K562 (cell line): ENCODE measurements around the gene KCNC3. TPM values are rescaled to one million over a fixed set of nuclear protein-coding genes. Genes with fewer than 3 reads are reported as not detected.

ENCODE experiments used
- ATAC-seq: fragments of 200-7000 bp; cut with Tn5 transposase; 3 replicates; pipeline ENCODE4 v1.9.1; 2020; ENCODE audit warnings: moderate library complexity
- BruUV-seq: library from RNA; stranded (reverse); fragments of 400-500 nt; replicated peaks from 2 replicates; lab custom pipeline; 2021; lab: Mats Ljungman, UMichigan
- CTCF ChIA-PET: fragments of 300-600 bp; formaldehyde crosslinking; extraction: SDS; loops from one replicate; lab custom pipeline; 2021; ENCODE audit warnings: low intra/inter-chr PET ratio; lab: Yijun Ruan, JAX
- POLR2A ChIA-PET: fragments of 300-600, 350-650 bp; sonication (Branson Sonifier 250); formaldehyde crosslinking; extraction: SDS; loops from one replicate; lab custom pipeline; 2021; ENCODE audit warnings: antibody characterized with exemption, inconsistent platforms; lab: Yijun Ruan, JAX
- DNase-seq, 4 experiments: peaks; one replicate each; pipeline versions ENCODE4 v3.0.0 to v3.0.0-alpha.2; 2011 to 2018; ENCODE audit warnings: low spot score in 3 of 4, mixed read lengths in 3 of 4; ENCODE audit errors: extremely low read depth in 1 of 4
- FAIRE-seq: peaks from 2 replicates; lab custom pipeline; 2011; peaks lifted over from hg19 to GRCh38; lab: Jason Lieb, UNC
- H2AFZ ChIP-seq: 2 replicates; pipeline ENCODE4 v1.6.0; 2011; ENCODE audit warnings: low read depth, low read length, control low read depth, inconsistent platforms
- H3K27ac ChIP-seq: fragments of 200-600 bp; 3 replicates; pipeline ENCODE4 v1.8.0; 2011; ENCODE audit warnings: low read depth, mild to moderate bottlenecking, control low read depth, inconsistent platforms, low read length, moderate library complexity, mixed read lengths; ENCODE audit errors: extremely low read depth
- H3K27me3 ChIP-seq, 2 experiments: fragments of 300-600 bp in 1 of 2; 2 replicates in 1 of 2; 3 replicates in 1 of 2; pipeline versions ENCODE4 v1.6.0 to v1.8.0; 2011; ENCODE audit warnings: inconsistent platforms in 2 of 2, low read length in 2 of 2, mild to moderate bottlenecking in 1 of 2, mixed read lengths in 1 of 2, moderate library complexity in 1 of 2; ENCODE audit not compliant: control insufficient read depth in 2 of 2, insufficient read depth in 2 of 2
- H3K36me3 ChIP-seq: fragments of 300-600 bp; 3 replicates; pipeline ENCODE4 v1.8.0; 2011; ENCODE audit warnings: mild to moderate bottlenecking, low read length, inconsistent platforms; ENCODE audit not compliant: control insufficient read depth, insufficient read depth
- H3K4me1 ChIP-seq, 2 experiments: fragments of 200-600 bp in 1 of 2; replicated peaks in 1 of 2; 2 replicates in 1 of 2; 3 replicates in 1 of 2; pipeline versions ENCODE4 v1.5.1 to v1.8.0; 2011; ENCODE audit warnings: inconsistent platforms in 2 of 2, low read length in 2 of 2, mild to moderate bottlenecking in 1 of 2, mixed read lengths in 1 of 2, moderate library complexity in 1 of 2; ENCODE audit not compliant: control insufficient read depth in 2 of 2, insufficient read depth in 2 of 2
- H3K4me2 ChIP-seq: 2 replicates; pipeline ENCODE4 v1.6.1; 2011; ENCODE audit warnings: low read length, control low read depth, inconsistent platforms, mixed read lengths; ENCODE audit not compliant: insufficient read depth
- H3K4me3 ChIP-seq: fragments of 200-600 bp; sonication (generic), shearing (Covaris generic); 2 replicates; pipeline ENCODE4 v1.5.1; 2016; ENCODE audit warnings: control low read depth, inconsistent platforms
- H3K79me2 ChIP-seq: fragments of 200-600 bp; 3 replicates; pipeline ENCODE4 v1.8.0; 2011; ENCODE audit warnings: low read length, inconsistent platforms; ENCODE audit not compliant: control insufficient read depth, insufficient read depth
- H3K9ac ChIP-seq, 2 experiments: 2 replicates each; pipeline versions ENCODE4 v1.6.0 to v1.6.1; 2011; ENCODE audit warnings: low read depth in 2 of 2, low read length in 2 of 2, control low read depth in 1 of 2, inconsistent platforms in 1 of 2, mild to moderate bottlenecking in 1 of 2, mixed read lengths in 1 of 2; ENCODE audit not compliant: insufficient read depth in 1 of 2
- H3K9me1 ChIP-seq: one replicate; pipeline ENCODE4 v1.6.0; 2011; ENCODE audit warnings: inconsistent platforms, mild to moderate bottlenecking, low read length, moderate library complexity; ENCODE audit not compliant: control insufficient read depth, insufficient read depth
- H3K9me3 ChIP-seq: replicated peaks from 2 replicates; pipeline ENCODE4 v1.5.1; 2011; ENCODE audit warnings: low read depth, low read length, inconsistent platforms; ENCODE audit not compliant: control insufficient read depth, insufficient read depth
- H4K20me1 ChIP-seq: replicated peaks from 2 replicates; pipeline ENCODE4 v1.6.1; 2011; ENCODE audit warnings: low read length, inconsistent platforms, mixed read lengths; ENCODE audit not compliant: control insufficient read depth, insufficient read depth
- BDP1 ChIP-seq: IDR thresholded peaks from 3 replicates; pipeline ENCODE4 v1.6.1; 2011; ENCODE audit not compliant: insufficient read length, insufficient read depth
- CXXC5 ChIP-seq: fragments of 250-450 bp; sonication (Bioruptor Pico); IDR thresholded peaks from 2 replicates; pipeline ENCODE4 v1.8.0; 2022; ENCODE audit warnings: inconsistent platforms, mild to moderate bottlenecking, moderate library complexity
- FOXK1 ChIP-seq: sonication (generic); formaldehyde crosslinking; IDR thresholded peaks from 2 replicates; pipeline ENCODE4 v1.8.0; 2022; ENCODE audit warnings: missing genetic modification reagents, mild to moderate bottlenecking, borderline replicate concordance
- FOXM1 ChIP-seq, 2 experiments: fragments of 450-650 bp in 1 of 2; sonication (generic) in 1 of 2; formaldehyde crosslinking in 1 of 2; IDR thresholded peaks; 2 replicates each; pipeline versions ENCODE4 v1.6.1 to v1.9.0; 2017 to 2022; ENCODE audit warnings: low read depth in 2 of 2, mild to moderate bottlenecking in 2 of 2, missing genetic modification reagents in 1 of 2, moderate library complexity in 1 of 2
- GABPB1 ChIP-seq: sonication (generic); formaldehyde crosslinking; IDR thresholded peaks from 2 replicates; pipeline ENCODE4 v1.8.0; 2022; ENCODE audit warnings: mild to moderate bottlenecking, missing genetic modification reagents
- HDAC1 ChIP-seq, 2 experiments: fragments of 450-650 bp; IDR thresholded peaks; 2 replicates each; pipeline ENCODE4 v1.6.1; 2016 to 2017; ENCODE audit warnings: inconsistent platforms in 1 of 2, mild to moderate bottlenecking in 1 of 2, moderate library complexity in 1 of 2
- MAZ ChIP-seq, 2 experiments: fragments of 450-650 bp in 1 of 2; sonication (generic) in 1 of 2; formaldehyde crosslinking; IDR thresholded peaks in 1 of 2; conservative IDR thresholded peaks in 1 of 2; 2 replicates each; pipeline versions ENCODE4 v1.4.0 to v1.5.0; 2020; ENCODE audit warnings: mild to moderate bottlenecking in 1 of 2, missing genetic modification reagents in 1 of 2
- MYBL2 ChIP-seq, 2 experiments: fragments of 450-650 bp in 1 of 2; sonication (generic) in 1 of 2; formaldehyde crosslinking in 1 of 2; IDR thresholded peaks; 2 replicates each; pipeline versions ENCODE4 v1.6.1 to v1.8.1; 2017 to 2022; ENCODE audit warnings: borderline replicate concordance in 1 of 2, inconsistent platforms in 1 of 2, low read depth in 1 of 2, mild to moderate bottlenecking in 1 of 2, missing genetic modification reagents in 1 of 2, moderate library complexity in 1 of 2
- NELFE ChIP-seq: IDR thresholded peaks from 2 replicates; pipeline ENCODE4 v1.6.1; 2011; ENCODE audit warnings: mild to moderate bottlenecking; ENCODE audit not compliant: insufficient read depth, insufficient read length
- NR0B1 ChIP-seq: fragments of 450-650 bp; IDR thresholded peaks from one replicate; pipeline ENCODE4 v1.6.1; 2018; ENCODE audit warnings: mild to moderate bottlenecking, moderate library complexity; ENCODE audit not compliant: partially characterized antibody
- ZBTB7A ChIP-seq: IDR thresholded peaks from 2 replicates; pipeline ENCODE4 v1.6.1; 2011; ENCODE audit warnings: low read depth, mild to moderate bottlenecking, low read length, moderate library complexity, borderline replicate concordance; ENCODE audit not compliant: control insufficient read depth
- ZNF143 ChIP-seq: sonication (generic); formaldehyde crosslinking; IDR thresholded peaks from 2 replicates; pipeline ENCODE4 v1.9.0; 2022; ENCODE audit warnings: mild to moderate bottlenecking, missing genetic modification reagents
- ZNF280A ChIP-seq: fragments of 450-650 bp; IDR thresholded peaks from 2 replicates; pipeline ENCODE4 v1.6.1; 2018; ENCODE audit warnings: mild to moderate bottlenecking, low read depth; ENCODE audit not compliant: partially characterized antibody
- ZNF431 ChIP-seq: sonication (generic); formaldehyde crosslinking; IDR thresholded peaks from 2 replicates; pipeline ENCODE4 v1.8.0; 2022; ENCODE audit warnings: mild to moderate bottlenecking, missing genetic modification reagents
- WGBS: fragments of 100-300 bp; shearing (Covaris generic); methylation state at CpG from one replicate; pipeline ENCODE4 v1.1.6; 2016; ENCODE audit warnings: low coverage, mixed read lengths; ENCODE audit not compliant: insufficient coverage; ENCODE audit errors: missing lambda C conversion rate; 5-methylcytosine and 5-hydroxymethylcytosine counted together
- in situ Hi-C: fragments of 300-500 bp; cut with MboI; formaldehyde crosslinking; loops from 4 replicates; pipeline ENCODE4 v1.15.0; 2018; ENCODE audit warnings: inconsistent platforms, mixed read lengths
- intact Hi-C: fragments of 100-400 bp; cut with micrococcal nuclease; formaldehyde crosslinking; loops from 2 replicates; pipeline ENCODE4 v1.14.2; 2022
- polyA plus RNA-seq, 8 experiments: library from polyadenylated mRNA; depleted of rRNA in 4 of 8; stranded (reverse) in 5 of 8; unstranded in 3 of 8; fragments of >200 nt; fragmentation: Nextera tagmentation in 2 of 8; fragmentation: Illumina TruSeq in 1 of 8; extraction: Ambion mirVana in 2 of 8; extraction: Trizol in 1 of 8; gene quantifications; 2 replicates each; pipeline versions ENCODE4 v1.2.1 to v1.2.3, GENCODE V29; 2011 to 2014; ENCODE audit warnings: inconsistent platforms in 1 of 8, missing spikeins in 1 of 8
- total RNA-seq, 7 experiments: library from RNA; depleted of rRNA in 6 of 7; stranded (reverse); fragments of >200 nt in 6 of 7; fragmentation: Illumina TruSeq in 2 of 7; extraction: Trizol in 2 of 7; gene quantifications; 2 replicates each; pipeline versions ENCODE4 v1.2.1 to v1.2.3, GENCODE V29; 2011 to 2021; ENCODE audit warnings: low replicate concordance in 1 of 7

The KCNC3 gene
- total and polyA plus RNA-seq, 9 of the 15 experiments (the other 6 are each of a cell fraction or from before 2014, with no cell fraction given), result 0.03 to 26.2 (median 2.0) TPM

GRCh38 chr19:50285833-50286232, 43.3 kb downstream of the KCNC3 start (continued):
- no peak for TF ChIP-seq NR0B1

GRCh38 chr19:50281491-50281890, 47.7 kb downstream of the KCNC3 start:
- no peaks in the 10 kb centered on the region for H3K9me1 ChIP-seq
- H3K27ac ChIP-seq, result no peak overlapping the region
- ChIA-PET CTCF (no interaction called here), POLR2A (interaction anchor here (1.0 kb wide), 1 partner anchor 10 kb away, joined by 3 read pairs; no protein-coding TSS in a partner anchor)
- no peaks in the 10 kb centered on the region for H4K20me1 ChIP-seq
- H3K27me3 ChIP-seq, result peaks cover 8 to 27% of the 10 kb centered on the region in 2 experiments; a peak in 4 of 5 replicates
- no peak for TF ChIP-seq CXXC5 (CRISPR knock-in tag)
- no peak for TF ChIP-seq ZNF143
- TF ChIP-seq MAZ (CRISPR knock-in tag; conservative IDR thresholded peaks at IDR 0.05 in 1 of 2, IDR thresholded peaks at IDR 0.05 in 1 of 2), result no peak
- no peak for TF ChIP-seq MYBL2 (IDR thresholded peaks at IDR 0.05; ENCODE audit: low read depth)
- no peak for TF ChIP-seq MYBL2 (CRISPR knock-in tag; IDR thresholded peaks at IDR 0.05; ENCODE audit: borderline replicate concordance)
- TF ChIP-seq GABPB1, result no peak
- TF ChIP-seq ZNF431, result no peak
- no peak for TF ChIP-seq FOXK1
- TF ChIP-seq FOXM1 (IDR thresholded peaks at IDR 0.05; ENCODE audit: low read depth), result no peak
- no peak for TF ChIP-seq FOXM1 (CRISPR knock-in tag; IDR thresholded peaks at IDR 0.05; ENCODE audit: low read depth)
- TF ChIP-seq NELFE, result no peak
- TF ChIP-seq HDAC1 (IDR thresholded peaks at IDR 0.05), result no peak
- TF ChIP-seq BDP1, result no peak
- no peak for TF ChIP-seq ZNF280A
- TF ChIP-seq ZBTB7A, result no peak
- no peak overlapping the region for H3K4me2 ChIP-seq
- H3K36me3 ChIP-seq, result no peaks in the 10 kb centered on the region
- intact Hi-C loops (no loop called here), in situ Hi-C loops (no loop called here)
- H2AFZ ChIP-seq, result no peak overlapping the region; the same call in 1 of the 2 replicates
- BruUV-seq, result no TSS peak
- ATAC-seq (no peak), FAIRE-seq (no peak), DNase-seq (no peak)
- no peak overlapping the region for H3K9ac ChIP-seq
- no peak overlapping the region for H3K4me3 ChIP-seq
- no peaks in the 10 kb centered on the region for H3K79me2 ChIP-seq
- peaks cover 0 to 20% of the 10 kb centered on the region in 2 experiments; a peak in 2 of 5 replicates for H3K4me1 ChIP-seq
- H3K9me3 ChIP-seq, result peaks cover 3% of the 10 kb centered on the region
- WGBS, result 21% methylated on average over 21 of the region's 22 CpGs
